B cell (primary cell): ENCODE measurements around the gene MACIR. TPM values are rescaled to one million over a fixed set of nuclear protein-coding genes. Genes with fewer than 3 reads are reported as not detected.

ENCODE experiments used
- ATAC-seq: fragments of 200-7000 bp; cut with Tn5 transposase; one replicate; pipeline ENCODE4 v1.10.0; 2021; ENCODE audit warnings: low read depth, mild to moderate bottlenecking, moderate number of reproducible peaks, moderate library complexity
- CTCF ChIA-PET: fragments of 350-600 bp; sonication (Branson Sonifier 250); formaldehyde crosslinking; loops from one replicate; lab custom pipeline; 2021; ENCODE audit warnings: antibody characterized with exemption, inconsistent platforms; lab: Charles Lee
- POLR2A ChIA-PET: fragments of 350-600 bp; sonication (Branson Sonifier 250); formaldehyde crosslinking; loops from one replicate; lab custom pipeline; 2021; ENCODE audit warnings: antibody characterized with exemption; lab: Charles Lee
- DNase-seq: peaks from one replicate; pipeline ENCODE4 v3.0.0; 2013
- H2AFZ ChIP-seq: 2 replicates; pipeline ENCODE4 v1.6.1; 2012; ENCODE audit warnings: mild to moderate bottlenecking, low read depth, low read length; ENCODE audit not compliant: insufficient read depth, poor library complexity, severe bottlenecking
- H3K27ac ChIP-seq, 2 donors: 1 replicate in 1 of 2; 2 replicates in 1 of 2; pipeline ENCODE4 v1.5.1; 2012 to 2013; ENCODE audit warnings: low read length in 2 of 2, mild to moderate bottlenecking in 2 of 2, moderate library complexity in 1 of 2
- H3K27me3 ChIP-seq, 4 experiments: fragments of 200-600 bp in 1 of 4; sonication (generic) in 1 of 4; replicated peaks in 1 of 4; 1 replicate in 2 of 4; 2 replicates in 2 of 4; pipeline versions ENCODE4 v1.6.1 to v1.7.0; 2013 to 2016; ENCODE audit warnings: low read length in 3 of 4, mild to moderate bottlenecking in 2 of 4, mixed read lengths in 1 of 4, moderate library complexity in 1 of 4; ENCODE audit not compliant: insufficient read depth in 4 of 4, control insufficient read depth in 3 of 4; ENCODE audit errors: control extremely low read depth in 1 of 4
- H3K36me3 ChIP-seq, 2 experiments: replicated peaks in 1 of 2; 1 replicate in 1 of 2; 2 replicates in 1 of 2; pipeline versions ENCODE4 v1.6.1 to v1.7.1; 2013; ENCODE audit warnings: low read length in 1 of 2; ENCODE audit not compliant: insufficient read depth in 2 of 2, control insufficient read depth in 1 of 2; ENCODE audit errors: control extremely low read depth in 1 of 2, extremely low read depth in 1 of 2
- H3K4me1 ChIP-seq, 2 donors: fragments of 200-600 bp in 1 of 2; sonication (generic) in 1 of 2; 1 replicate in 1 of 2; 2 replicates in 1 of 2; pipeline versions ENCODE4 v1.5.1 to v1.6.1; 2013 to 2017; ENCODE audit warnings: low read length in 2 of 2; ENCODE audit not compliant: control insufficient read depth in 2 of 2, insufficient read depth in 2 of 2
- H3K4me2 ChIP-seq: replicated peaks from 2 replicates; pipeline ENCODE3; 2012; ENCODE audit warnings: mild to moderate bottlenecking, low read depth, low read length; ENCODE audit not compliant: poor library complexity, severe bottlenecking
- H3K4me3 ChIP-seq, 5 experiments: fragments of 200-600 bp in 1 of 5; sonication (generic) in 1 of 5; 1 replicate in 3 of 5; 2 replicates in 2 of 5; pipeline versions ENCODE4 v1.5.1 to v1.7.0; 2011 to 2016; ENCODE audit warnings: low read length in 4 of 5, mild to moderate bottlenecking in 4 of 5, low read depth in 2 of 5, control low read depth in 1 of 5, moderate library complexity in 1 of 5; ENCODE audit not compliant: insufficient read depth in 1 of 5; ENCODE audit errors: control extremely low read depth in 1 of 5, extremely low read depth in 1 of 5
- H3K79me2 ChIP-seq: fragments of 200-600 bp; sonication (generic); one replicate; pipeline ENCODE4 v1.6.0; 2016; ENCODE audit warnings: low read length; ENCODE audit not compliant: control insufficient read depth, insufficient read depth
- H3K9ac ChIP-seq: fragments of 200-600 bp; sonication (generic); 2 replicates; pipeline ENCODE4 v1.6.1; 2017; ENCODE audit warnings: mild to moderate bottlenecking, low read length, moderate library complexity
- H3K9me3 ChIP-seq, 3 donors: one replicate each; pipeline versions ENCODE4 v1.6.1 to v1.7.1; 2013; ENCODE audit warnings: low read length in 2 of 3; ENCODE audit not compliant: control insufficient read depth in 2 of 3, insufficient read depth in 1 of 3; ENCODE audit errors: control extremely low read depth in 1 of 3
- H4K20me1 ChIP-seq: 2 replicates; pipeline ENCODE4 v1.6.0; 2012; ENCODE audit warnings: mild to moderate bottlenecking, low read length; ENCODE audit not compliant: insufficient read depth, control insufficient read depth, poor library complexity, severe bottlenecking
- H3K27ac Mint-ChIP-seq: one replicate; pipeline ENCODE4 v1.8.0; 2021; ENCODE audit warnings: mixed read lengths
- H3K27me3 Mint-ChIP-seq: one replicate; pipeline ENCODE4 v1.8.0; 2021; ENCODE audit warnings: mixed read lengths
- H3K4me1 Mint-ChIP-seq: one replicate; pipeline ENCODE4 v1.8.0; 2021; ENCODE audit warnings: mixed read lengths
- H3K4me3 Mint-ChIP-seq: one replicate; pipeline ENCODE4 v1.8.0; 2021; ENCODE audit warnings: mixed read lengths
- H3K9me3 Mint-ChIP-seq: one replicate; pipeline ENCODE4 v1.8.0; 2022; ENCODE audit warnings: mixed read lengths; ENCODE audit not compliant: insufficient read depth
- CTCF ChIP-seq: fragments of 200-600 bp; IDR thresholded peaks from one replicate; pipeline ENCODE4 v1.8.0; 2022; ENCODE audit warnings: antibody characterized with exemption, mild to moderate bottlenecking
- EZH2 ChIP-seq: IDR thresholded peaks from 2 replicates; pipeline ENCODE4 v1.6.1; 2012; ENCODE audit warnings: borderline replicate concordance, low read depth, mild to moderate bottlenecking, moderate library complexity, low read length; ENCODE audit not compliant: insufficient read depth, poor library complexity, severe bottlenecking
- WGBS: methylation state at CpG from one replicate; pipeline ENCODE4 v1.1.5; 2013; ENCODE audit warnings: missing lambda C conversion rate; ENCODE audit not compliant: insufficient coverage; 5-methylcytosine and 5-hydroxymethylcytosine counted together
- intact Hi-C: fragments of 100-400 bp; cut with micrococcal nuclease; formaldehyde crosslinking; loops from one replicate; pipeline ENCODE4 v1.10.0; 2022
- polyA plus RNA-seq: library from polyadenylated mRNA; depleted of rRNA; stranded (reverse); fragments of >200 nt; gene quantifications from 2 replicates; pipeline ENCODE4 v1.2.3, GENCODE V29; 2012
- total RNA-seq, 2 donors: library from RNA; stranded (reverse); fragments of 120-200 nt in 1 of 2; gene quantifications; 1 replicate in 1 of 2; 2 replicates in 1 of 2; pipeline versions ENCODE4 v1.2.3 to v1.2.4, GENCODE V29; 2013 to 2022

Gene MACIR
- total and polyA plus RNA-seq, 2 donors (not counting 1 experiment from before 2014, with no cell fraction given), result 1.3 to 3.3 TPM

DNA sequence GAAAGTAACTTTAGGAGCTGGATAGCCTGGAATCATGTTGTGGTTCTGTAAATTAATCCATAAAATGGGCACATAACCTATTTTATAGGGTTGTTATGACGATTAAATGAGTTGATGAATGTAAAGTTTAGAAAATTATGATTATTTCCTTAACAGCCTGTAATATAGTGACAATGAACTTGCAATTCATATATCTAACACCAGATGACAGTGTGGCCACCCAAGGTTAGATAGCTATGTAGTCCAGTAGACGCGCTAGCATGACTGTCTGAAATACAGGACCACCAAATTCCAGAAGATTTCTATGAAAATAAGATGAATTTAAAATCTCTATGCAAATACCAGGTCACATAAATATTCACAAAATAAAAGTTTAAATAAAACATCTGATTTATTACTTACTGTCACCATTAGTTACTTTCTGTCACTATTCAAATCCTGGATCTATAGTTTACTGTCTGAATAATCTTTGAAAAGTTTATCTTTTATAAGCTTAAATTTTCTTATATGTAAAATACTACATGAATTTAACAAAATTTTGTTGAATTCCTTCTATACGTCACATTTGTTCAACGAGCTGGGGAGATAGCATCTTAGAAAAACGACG, 26.1 kb upstream of the MACIR start:
- intact Hi-C loops, result no loop called here
- H4K20me1 ChIP-seq, result no peaks in the 10 kb centered on the region
- no peak overlapping the region for H3K4me2 ChIP-seq
- no peak overlapping the region for H2AFZ ChIP-seq
- TF ChIP-seq EZH2 (no peak), CTCF (peak; percentile 80)
- H3K4me3 ChIP-seq, result no peak overlapping the region
- no peaks in the 10 kb centered on the region for H3K9me3 ChIP-seq
- no peaks in the 10 kb centered on the region for H3K36me3 ChIP-seq
- peaks cover 8% of the 10 kb centered on the region for H3K27me3 Mint-ChIP-seq
- H3K27ac ChIP-seq, result no peak overlapping the region
- H3K9me3 Mint-ChIP-seq, result no peaks in the 10 kb centered on the region
- DNase-seq (peak; percentile 36), ATAC-seq (peak; percentile 43)
- ChIA-PET POLR2A (no interaction called here), CTCF (interaction anchor here (0.9 to 2.9 kb wide), 9 partner anchors 8 to 253 kb away, joined by 3 to 34 read pairs (median 4); partner anchors contain the start of gene MACIR)
- no peak overlapping the region for H3K27ac Mint-ChIP-seq
- no peaks in the 10 kb centered on the region for H3K27me3 ChIP-seq
- no peak overlapping the region for H3K4me3 Mint-ChIP-seq
- WGBS, result no CpG with 5 or more reads among the region's 7 CpGs
- H3K4me1 ChIP-seq, result no peaks in the 10 kb centered on the region
- no peaks in the 10 kb centered on the region for H3K79me2 ChIP-seq
- H3K4me1 Mint-ChIP-seq, result no peaks in the 10 kb centered on the region
- no peak overlapping the region for H3K9ac ChIP-seq

DNA sequence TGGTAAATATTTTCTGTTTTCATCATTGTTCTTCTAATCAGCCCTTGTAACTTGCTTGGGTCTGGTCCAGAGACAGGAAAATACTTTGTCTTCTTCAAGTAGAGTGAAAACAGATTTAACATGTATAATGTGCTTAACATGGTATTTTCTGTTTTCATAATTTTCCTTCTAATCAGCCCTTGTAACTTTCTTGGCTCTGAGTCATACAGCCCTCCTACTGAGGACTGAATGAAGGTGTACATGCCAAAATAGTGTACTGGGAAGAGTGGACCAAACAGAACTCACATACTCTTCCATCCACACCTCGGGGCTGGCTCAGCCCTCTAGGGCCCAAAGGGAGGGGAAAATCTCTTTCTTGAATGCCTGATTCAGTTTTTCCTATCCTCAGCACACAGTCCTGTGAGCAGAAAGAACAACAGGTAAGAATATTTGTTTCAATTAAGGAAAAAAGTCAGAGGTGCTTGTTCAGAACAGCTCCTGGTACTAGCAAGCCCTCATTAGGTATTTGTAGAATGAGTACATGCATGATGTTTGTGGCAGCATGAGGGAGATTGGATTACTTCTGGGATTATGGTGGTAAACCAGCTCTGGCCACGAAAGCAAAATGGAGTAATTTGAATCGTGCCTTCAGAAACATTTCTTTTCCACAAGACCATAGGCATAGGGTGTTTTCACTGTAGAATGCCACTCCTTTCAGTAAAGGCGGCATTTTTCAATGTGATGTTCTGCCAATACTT, 24.2 kb upstream of the MACIR start:
- H3K4me3 ChIP-seq, result no peak overlapping the region
- Mint-ChIP-seq H3K4me3 (no peak overlapping the region), H3K27me3 (peaks cover 6% of the 10 kb centered on the region), H3K9me3 (no peaks in the 10 kb centered on the region), H3K27ac (no peak overlapping the region), H3K4me1 (no peaks in the 10 kb centered on the region)
- ChIA-PET POLR2A (no interaction called here), CTCF (interaction anchor here (1.5 kb wide), 1 partner anchor 241 kb away, joined by 6 read pairs; no protein-coding TSS in a partner anchor)
- H3K9ac ChIP-seq, result no peak overlapping the region
- no peak overlapping the region for H2AFZ ChIP-seq
- no peaks in the 10 kb centered on the region for H4K20me1 ChIP-seq
- intact Hi-C loops, result no loop called here
- no peaks in the 10 kb centered on the region for H3K4me1 ChIP-seq
- ATAC-seq (no peak), DNase-seq (no peak)
- H3K79me2 ChIP-seq, result no peaks in the 10 kb centered on the region
- TF ChIP-seq EZH2 (no peak), CTCF (no peak)
- H3K27me3 ChIP-seq, result no peaks in the 10 kb centered on the region
- no peak overlapping the region for H3K27ac ChIP-seq
- no peaks in the 10 kb centered on the region for H3K36me3 ChIP-seq
- no CpG with 5 or more reads among the region's 4 CpGs for WGBS
- no peaks in the 10 kb centered on the region for H3K9me3 ChIP-seq
- no peak overlapping the region for H3K4me2 ChIP-seq
